HepG2 (cell line): ENCODE data around the gene PRM3. TPM values are rescaled to one million over a fixed set of nuclear protein-coding genes. Genes with fewer than 3 reads are reported as not detected.
A peak's percentile ranks its signal among the peaks of the same experiment; 100 is the strongest.

Experiments
- FOXJ3 ChIP-seq: sonication (generic); formaldehyde crosslinking; IDR thresholded peaks from 2 replicates; pipeline ENCODE4 v1.4.0; 2020; ENCODE audit warnings: missing genetic modification reagents, mild to moderate bottlenecking, borderline replicate concordance
- HDAC1 ChIP-seq: sonication (generic); formaldehyde crosslinking; IDR thresholded peaks from 2 replicates; pipeline ENCODE4 v1.5.1; 2020; ENCODE audit warnings: mild to moderate bottlenecking, missing genetic modification reagents
- KDM1A ChIP-seq: IDR thresholded peaks from 2 replicates; pipeline ENCODE4 v1.6.1; 2016; ENCODE audit warnings: missing compliant biosample characterization
- MEF2D ChIP-seq: sonication (generic); formaldehyde crosslinking; IDR thresholded peaks from 2 replicates; pipeline ENCODE4 v1.5.1; 2020; ENCODE audit warnings: mild to moderate bottlenecking, missing genetic modification reagents
- NPAS2 ChIP-seq: sonication (generic); formaldehyde crosslinking; IDR thresholded peaks from 2 replicates; pipeline ENCODE4 v1.8.0; 2022; ENCODE audit warnings: mild to moderate bottlenecking, missing genetic modification reagents, borderline replicate concordance
- NR2F6 ChIP-seq, 2 experiments: IDR thresholded peaks; 2 replicates each; pipeline ENCODE4 v1.6.1; 2016; ENCODE audit warnings: antibody characterized with exemption in 1 of 2, mild to moderate bottlenecking in 1 of 2
- PPARG ChIP-seq: conservative IDR thresholded peaks from 2 replicates; pipeline ENCODE4 v1.6.1; 2016; ENCODE audit warnings: missing biosample characterization, missing genetic modification reagents
- SMARCE1 ChIP-seq: fragments of 450-650 bp; IDR thresholded peaks from 2 replicates; pipeline ENCODE4 v1.6.1; 2017; ENCODE audit warnings: borderline replicate concordance
- ZMYM4 ChIP-seq: sonication (generic); formaldehyde crosslinking; IDR thresholded peaks from 2 replicates; pipeline ENCODE4 v1.8.1; 2023; ENCODE audit warnings: mild to moderate bottlenecking, missing genetic modification reagents
- ZNF230 ChIP-seq: sonication (generic); formaldehyde crosslinking; IDR thresholded peaks from 2 replicates; pipeline ENCODE4 v1.4.0; 2020; ENCODE audit warnings: mild to moderate bottlenecking, missing genetic modification reagents
- ZNF256 ChIP-seq: sonication (generic); formaldehyde crosslinking; conservative IDR thresholded peaks from 2 replicates; pipeline ENCODE4 v1.4.0; 2020; ENCODE audit warnings: missing genetic modification reagents
- ZNF644 ChIP-seq: IDR thresholded peaks from 2 replicates; pipeline ENCODE4 v1.6.1; 2016; ENCODE audit warnings: low read depth
- polyA plus RNA-seq, 8 experiments: library from polyadenylated mRNA; depleted of rRNA in 3 of 8; stranded (reverse) in 7 of 8; unstranded in 1 of 8; fragments of >200 nt; fragmentation: Illumina TruSeq in 4 of 8; extraction: Trizol in 4 of 8; gene quantifications; 2 replicates each; pipeline versions ENCODE4 v1.2.1 to v1.2.3, GENCODE V29; 2011 to 2016; ENCODE audit warnings: low read depth in 4 of 8, missing spikeins in 1 of 8, mixed read lengths in 1 of 8; ENCODE audit not compliant: insufficient read depth in 1 of 8
- total RNA-seq, 5 experiments: library from RNA; depleted of rRNA; stranded (reverse); fragments of >200 nt; fragmentation: Illumina TruSeq; extraction: Trizol; gene quantifications; 2 replicates each; pipeline ENCODE4 v1.2.3, GENCODE V29; 2016; ENCODE audit warnings: low read depth in 1 of 5
- TF ChIP-seq, protein P1 (sequence below): sonication (generic); formaldehyde crosslinking; IDR thresholded peaks from 2 replicates; pipeline ENCODE4 v1.4.0; 2020; ENCODE audit warnings: missing genetic modification reagents, borderline replicate concordance
- TF ChIP-seq, protein P2 (sequence below): IDR thresholded peaks from 2 replicates; pipeline ENCODE4 v1.6.1; 2016; ENCODE audit warnings: low read depth
- TF ChIP-seq, protein P3 (sequence below), 2 experiments: IDR thresholded peaks; 2 replicates each; pipeline ENCODE4 v1.6.1; 2011 to 2012; ENCODE audit warnings: low read length in 2 of 2, borderline replicate concordance in 1 of 2, low read depth in 1 of 2, mild to moderate bottlenecking in 1 of 2, moderate library complexity in 1 of 2

The PRM3 gene
- total and polyA plus RNA-seq, 2 of the 13 experiments (the other 11 are each of a cell fraction or from before 2014, with no cell fraction given): not detected

DNA sequence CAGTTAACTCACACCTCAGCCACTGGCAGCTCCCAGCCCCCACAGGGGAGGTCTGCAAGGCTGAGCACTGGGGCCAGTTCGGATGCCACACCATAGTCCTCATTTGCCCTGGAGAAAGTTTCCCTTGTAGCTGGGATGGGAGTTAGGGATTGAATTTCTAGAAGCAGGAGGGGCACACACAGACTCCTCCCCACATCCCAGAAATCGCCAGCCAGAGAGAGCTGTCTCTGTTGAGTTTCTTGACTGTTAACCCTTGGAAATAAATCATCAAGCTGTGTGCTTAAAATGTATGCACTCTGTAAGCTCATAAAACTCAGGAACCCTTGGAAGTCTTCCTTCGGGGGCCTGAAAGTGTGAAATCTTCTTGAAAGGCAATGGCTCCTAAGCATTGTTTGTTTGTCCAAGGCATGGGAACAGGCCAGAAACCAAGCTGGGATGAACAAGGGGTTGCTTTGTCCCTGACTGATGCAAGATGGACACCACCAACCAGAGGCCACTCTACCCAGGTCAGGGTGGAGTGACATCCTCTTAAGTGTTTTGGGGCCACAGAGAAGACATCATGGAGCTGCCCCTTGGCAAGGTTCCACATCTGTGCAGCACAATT, 394 bp upstream of the PRM3 start (continued):
- TF ChIP-seq PPARG (CRISPR knock-in tag): 0 out of 2 replicates have a peak, but pooled peaks have one; percentile 13
- peak; percentile 20; the same call in 1 of the 2 replicates for TF ChIP-seq MEF2D (CRISPR knock-in tag)
- TF ChIP-seq, protein P1, sequence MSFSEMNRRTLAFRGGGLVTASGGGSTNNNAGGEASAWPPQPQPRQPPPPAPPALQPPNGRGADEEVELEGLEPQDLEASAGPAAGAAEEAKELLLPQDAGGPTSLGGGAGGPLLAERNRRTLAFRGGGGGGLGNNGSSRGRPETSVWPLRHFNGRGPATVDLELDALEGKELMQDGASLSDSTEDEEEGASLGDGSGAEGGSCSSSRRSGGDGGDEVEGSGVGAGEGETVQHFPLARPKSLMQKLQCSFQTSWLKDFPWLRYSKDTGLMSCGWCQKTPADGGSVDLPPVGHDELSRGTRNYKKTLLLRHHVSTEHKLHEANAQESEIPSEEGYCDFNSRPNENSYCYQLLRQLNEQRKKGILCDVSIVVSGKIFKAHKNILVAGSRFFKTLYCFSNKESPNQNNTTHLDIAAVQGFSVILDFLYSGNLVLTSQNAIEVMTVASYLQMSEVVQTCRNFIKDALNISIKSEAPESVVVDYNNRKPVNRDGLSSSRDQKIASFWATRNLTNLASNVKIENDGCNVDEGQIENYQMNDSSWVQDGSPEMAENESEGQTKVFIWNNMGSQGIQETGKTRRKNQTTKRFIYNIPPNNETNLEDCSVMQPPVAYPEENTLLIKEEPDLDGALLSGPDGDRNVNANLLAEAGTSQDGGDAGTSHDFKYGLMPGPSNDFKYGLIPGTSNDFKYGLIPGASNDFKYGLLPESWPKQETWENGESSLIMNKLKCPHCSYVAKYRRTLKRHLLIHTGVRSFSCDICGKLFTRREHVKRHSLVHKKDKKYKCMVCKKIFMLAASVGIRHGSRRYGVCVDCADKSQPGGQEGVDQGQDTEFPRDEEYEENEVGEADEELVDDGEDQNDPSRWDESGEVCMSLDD: no peak
- no peak for TF ChIP-seq NPAS2 (CRISPR knock-in tag)
- 0 out of 2 replicates have a peak, but pooled peaks have one; percentile 19 for TF ChIP-seq ZNF230
- TF ChIP-seq, protein P2, sequence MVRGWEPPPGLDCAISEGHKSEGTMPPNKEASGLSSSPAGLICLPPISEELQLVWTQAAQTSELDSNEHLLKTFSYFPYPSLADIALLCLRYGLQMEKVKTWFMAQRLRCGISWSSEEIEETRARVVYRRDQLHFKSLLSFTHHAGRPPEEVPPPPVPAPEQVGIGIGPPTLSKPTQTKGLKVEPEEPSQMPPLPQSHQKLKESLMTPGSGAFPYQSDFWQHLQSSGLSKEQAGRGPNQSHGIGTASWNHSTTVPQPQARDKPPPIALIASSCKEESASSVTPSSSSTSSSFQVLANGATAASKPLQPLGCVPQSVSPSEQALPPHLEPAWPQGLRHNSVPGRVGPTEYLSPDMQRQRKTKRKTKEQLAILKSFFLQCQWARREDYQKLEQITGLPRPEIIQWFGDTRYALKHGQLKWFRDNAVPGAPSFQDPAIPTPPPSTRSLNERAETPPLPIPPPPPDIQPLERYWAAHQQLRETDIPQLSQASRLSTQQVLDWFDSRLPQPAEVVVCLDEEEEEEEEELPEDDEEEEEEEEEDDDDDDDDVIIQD (CRISPR knock-in tag): no peak
- 0 out of 2 replicates have a peak, but pooled peaks have one; percentile 71 for TF ChIP-seq KDM1A
- no peak for TF ChIP-seq SMARCE1
- TF ChIP-seq ZMYM4: peak; percentile 43; the same call in 1 of the 2 replicates
- peak; percentile 98 for TF ChIP-seq ZNF644
- 0 out of 2 replicates have a peak, but pooled peaks have one; percentile 34 for TF ChIP-seq NR2F6 (IDR thresholded peaks at IDR 0.05)
- peak; percentile 57 for TF ChIP-seq NR2F6 (CRISPR knock-in tag; IDR thresholded peaks at IDR 0.05)
- TF ChIP-seq, protein P3, sequence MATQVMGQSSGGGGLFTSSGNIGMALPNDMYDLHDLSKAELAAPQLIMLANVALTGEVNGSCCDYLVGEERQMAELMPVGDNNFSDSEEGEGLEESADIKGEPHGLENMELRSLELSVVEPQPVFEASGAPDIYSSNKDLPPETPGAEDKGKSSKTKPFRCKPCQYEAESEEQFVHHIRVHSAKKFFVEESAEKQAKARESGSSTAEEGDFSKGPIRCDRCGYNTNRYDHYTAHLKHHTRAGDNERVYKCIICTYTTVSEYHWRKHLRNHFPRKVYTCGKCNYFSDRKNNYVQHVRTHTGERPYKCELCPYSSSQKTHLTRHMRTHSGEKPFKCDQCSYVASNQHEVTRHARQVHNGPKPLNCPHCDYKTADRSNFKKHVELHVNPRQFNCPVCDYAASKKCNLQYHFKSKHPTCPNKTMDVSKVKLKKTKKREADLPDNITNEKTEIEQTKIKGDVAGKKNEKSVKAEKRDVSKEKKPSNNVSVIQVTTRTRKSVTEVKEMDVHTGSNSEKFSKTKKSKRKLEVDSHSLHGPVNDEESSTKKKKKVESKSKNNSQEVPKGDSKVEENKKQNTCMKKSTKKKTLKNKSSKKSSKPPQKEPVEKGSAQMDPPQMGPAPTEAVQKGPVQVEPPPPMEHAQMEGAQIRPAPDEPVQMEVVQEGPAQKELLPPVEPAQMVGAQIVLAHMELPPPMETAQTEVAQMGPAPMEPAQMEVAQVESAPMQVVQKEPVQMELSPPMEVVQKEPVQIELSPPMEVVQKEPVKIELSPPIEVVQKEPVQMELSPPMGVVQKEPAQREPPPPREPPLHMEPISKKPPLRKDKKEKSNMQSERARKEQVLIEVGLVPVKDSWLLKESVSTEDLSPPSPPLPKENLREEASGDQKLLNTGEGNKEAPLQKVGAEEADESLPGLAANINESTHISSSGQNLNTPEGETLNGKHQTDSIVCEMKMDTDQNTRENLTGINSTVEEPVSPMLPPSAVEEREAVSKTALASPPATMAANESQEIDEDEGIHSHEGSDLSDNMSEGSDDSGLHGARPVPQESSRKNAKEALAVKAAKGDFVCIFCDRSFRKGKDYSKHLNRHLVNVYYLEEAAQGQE (IDR thresholded peaks at IDR 0.05; ENCODE audit: borderline replicate concordance in 1 of 2, low read depth in 1 of 2, low read length in 2 of 2): no peak
- TF ChIP-seq FOXJ3 (CRISPR knock-in tag): 0 out of 2 replicates have a peak, but pooled peaks have one; percentile 28
- TF ChIP-seq HDAC1: peak; percentile 54; the same call in 1 of the 2 replicates
- no peak for TF ChIP-seq ZNF256 (CRISPR knock-in tag)
